SK-N-MC (cell line): ENCODE results near the gene ITPKC.

Experiments used
- EZH2 ChIP-seq: fragments of 200-600 bp; sonication (generic); IDR thresholded peaks from one replicate; pipeline ENCODE4 v1.6.1; 2017; ENCODE audit warnings: antibody characterized with exemption
- POLR2AphosphoS5 ChIP-seq: IDR thresholded peaks from 2 replicates; pipeline ENCODE4 v1.6.1; 2012; ENCODE audit warnings: mild to moderate bottlenecking, low read depth, low read length, borderline replicate concordance

DNA sequence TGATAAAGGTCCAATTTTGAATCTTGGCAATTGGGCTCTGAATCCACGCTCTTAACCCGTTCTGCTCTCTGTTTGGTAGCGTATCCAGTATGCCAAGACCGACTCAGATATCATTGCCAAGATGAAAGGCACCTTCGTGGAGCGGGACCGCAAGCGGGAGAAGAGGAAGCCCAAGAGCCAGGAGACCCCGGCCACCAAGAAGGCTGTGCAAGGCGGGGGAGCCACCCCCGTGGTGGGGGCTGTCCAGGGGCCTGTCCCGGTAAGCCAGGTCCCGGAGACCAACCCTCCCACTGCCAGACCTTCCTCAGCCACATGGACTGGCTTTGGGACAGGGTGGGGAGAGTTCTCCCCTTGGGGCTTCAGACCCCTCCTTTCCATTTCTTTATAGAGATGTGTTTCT lies 42.4 kb downstream of the ITPKC start:
- TF ChIP-seq POLR2AphosphoS5 (no peak), EZH2 (no peak)
